ENCODE measurements around the gene CYP2D6.
"Not testable (repeated sequence)": the region's sequence is repeated elsewhere in the genome, so short reads cannot be mapped to it uniquely, and the experiment has no call there.

The CYP2D6 gene

GRCh38 chr22:42150727-42151590, 20.3 kb upstream of the CYP2D6 start:
- H3K27ac ChIP-seq = no peak overlapping the region
- no peak for TF ChIP-seq CTCF (IDR thresholded peaks at IDR 0.05)
- DNase-seq (ENCODE audit: low spot score) = no peak
- no peak overlapping the region for H3K4me3 ChIP-seq

- not testable (repeated sequence) for H3K27ac ChIP-seq; H3K4me3 ChIP-seq; DNase-seq (ENCODE audit: low spot score)
Observed at GRCh38 chr22:42149798-42150197, 19.2 kb upstream of the CYP2D6 start.

GRCh38 chr22:42145175-42145574, 14.6 kb upstream of the CYP2D6 start:
- no peak for DNase-seq (ENCODE audit: low spot score)
- Histone ChIP-seq H3K4me3 (no peak overlapping the region), H3K27ac (no peak overlapping the region)
- TF ChIP-seq CTCF (IDR thresholded peaks at IDR 0.05) = no peak

- not testable (repeated sequence) for DNase-seq (ENCODE audit: low spot score); H3K4me3 ChIP-seq; H3K27ac ChIP-seq
Observed at GRCh38 chr22:42143859-42144822, 13.5 kb upstream of the CYP2D6 start.

- H3K27ac ChIP-seq = no peak overlapping the region
- no peak for DNase-seq (ENCODE audit: low spot score)
- TF ChIP-seq CTCF (IDR thresholded peaks at IDR 0.05) = no peak
- no peak overlapping the region for H3K4me3 ChIP-seq
Observed at GRCh38 chr22:42142771-42143461, 12.3 kb upstream of the CYP2D6 start.

- not testable (repeated sequence) for H3K4me3 ChIP-seq; DNase-seq (ENCODE audit: low spot score); H3K27ac ChIP-seq
Observed at GRCh38 chr22:42141307-42142057, 10.9 kb upstream of the CYP2D6 start.

- DNase-seq (ENCODE audit: low spot score); H3K27ac ChIP-seq; H3K4me3 ChIP-seq: not testable (repeated sequence)
Observed at GRCh38 chr22:42140153-42140552, 9.5 kb upstream of the CYP2D6 start.

- not testable (repeated sequence) for H3K27ac ChIP-seq; DNase-seq (ENCODE audit: low spot score); H3K4me3 ChIP-seq
Observed at GRCh38 chr22:42139508-42139907, 8.9 kb upstream of the CYP2D6 start.

GRCh38 chr22:42138972-42139371, 8.4 kb upstream of the CYP2D6 start:
- no peak for TF ChIP-seq CTCF (IDR thresholded peaks at IDR 0.05)
- Histone ChIP-seq H3K27ac (no peak overlapping the region), H3K4me3 (no peak overlapping the region)
- no peak for DNase-seq (ENCODE audit: low spot score)
